GM12873 (cell line): ENCODE data around the gene SGSM1.
A peak's percentile ranks its signal among the peaks of the same experiment; 100 is the strongest.

ENCODE experiments used
- TF ChIP-seq, protein P1 (sequence below): IDR thresholded peaks from 2 replicates; pipeline ENCODE4 v1.5.1; 2012; ENCODE audit warnings: low read depth, mild to moderate bottlenecking, moderate library complexity, low read length, control low read depth; ENCODE audit not compliant: insufficient read depth; ENCODE audit errors: missing control alignments

Gene SGSM1

GRCh38 chr22:24948356-24949202 lies 142.6 kb downstream of the SGSM1 start:
- TF ChIP-seq, protein P1, sequence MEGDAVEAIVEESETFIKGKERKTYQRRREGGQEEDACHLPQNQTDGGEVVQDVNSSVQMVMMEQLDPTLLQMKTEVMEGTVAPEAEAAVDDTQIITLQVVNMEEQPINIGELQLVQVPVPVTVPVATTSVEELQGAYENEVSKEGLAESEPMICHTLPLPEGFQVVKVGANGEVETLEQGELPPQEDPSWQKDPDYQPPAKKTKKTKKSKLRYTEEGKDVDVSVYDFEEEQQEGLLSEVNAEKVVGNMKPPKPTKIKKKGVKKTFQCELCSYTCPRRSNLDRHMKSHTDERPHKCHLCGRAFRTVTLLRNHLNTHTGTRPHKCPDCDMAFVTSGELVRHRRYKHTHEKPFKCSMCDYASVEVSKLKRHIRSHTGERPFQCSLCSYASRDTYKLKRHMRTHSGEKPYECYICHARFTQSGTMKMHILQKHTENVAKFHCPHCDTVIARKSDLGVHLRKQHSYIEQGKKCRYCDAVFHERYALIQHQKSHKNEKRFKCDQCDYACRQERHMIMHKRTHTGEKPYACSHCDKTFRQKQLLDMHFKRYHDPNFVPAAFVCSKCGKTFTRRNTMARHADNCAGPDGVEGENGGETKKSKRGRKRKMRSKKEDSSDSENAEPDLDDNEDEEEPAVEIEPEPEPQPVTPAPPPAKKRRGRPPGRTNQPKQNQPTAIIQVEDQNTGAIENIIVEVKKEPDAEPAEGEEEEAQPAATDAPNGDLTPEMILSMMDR, result no peak

DNA sequence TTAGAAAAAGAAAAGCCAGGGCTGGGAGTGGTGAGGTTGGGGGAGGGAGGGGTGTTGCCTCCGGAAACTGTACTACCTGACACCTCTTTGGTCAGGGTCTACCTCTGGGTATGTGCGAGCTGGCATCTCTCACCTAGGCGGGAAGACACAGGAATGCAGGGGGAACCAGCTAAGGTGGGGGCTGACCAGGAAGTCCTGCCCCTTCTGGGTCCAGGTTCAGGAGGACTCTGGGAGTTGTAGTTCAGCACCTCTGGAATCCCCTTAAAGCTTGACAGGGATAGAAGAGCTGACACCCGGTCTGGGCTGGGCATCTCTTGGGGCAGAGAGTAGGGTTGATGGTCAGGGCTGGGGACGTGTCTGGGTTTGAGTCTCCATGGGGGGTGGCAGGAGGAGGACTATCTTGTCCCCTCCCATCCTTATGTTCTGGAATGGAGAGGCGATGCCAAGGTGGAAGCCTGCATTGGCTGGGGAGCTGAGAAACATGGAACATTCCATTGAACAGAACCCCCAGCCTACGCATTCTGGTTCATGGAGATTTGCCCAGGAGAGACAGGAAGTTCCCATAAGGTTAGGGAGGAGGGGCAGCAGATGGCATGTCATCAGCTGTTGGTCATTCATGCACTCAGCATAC lies 144.4 kb downstream of the SGSM1 start:
- TF ChIP-seq, protein P1, result no peak

GRCh38 chr22:24951942-24952836 lies 146.2 kb downstream of the SGSM1 start, which contains the start of gene KIAA1671:
Gene KIAA1671, plus strand, starts transcription at chr22:24952716. Its CDS starts 75,284 bp downstream, at chr22:25028000.
- TF ChIP-seq, protein P1, result peak; percentile 94

- TF ChIP-seq, protein P1, result no peak
Observed at GRCh38 chr22:24952837-24953383, 146.9 kb downstream of the SGSM1 start.

DNA sequence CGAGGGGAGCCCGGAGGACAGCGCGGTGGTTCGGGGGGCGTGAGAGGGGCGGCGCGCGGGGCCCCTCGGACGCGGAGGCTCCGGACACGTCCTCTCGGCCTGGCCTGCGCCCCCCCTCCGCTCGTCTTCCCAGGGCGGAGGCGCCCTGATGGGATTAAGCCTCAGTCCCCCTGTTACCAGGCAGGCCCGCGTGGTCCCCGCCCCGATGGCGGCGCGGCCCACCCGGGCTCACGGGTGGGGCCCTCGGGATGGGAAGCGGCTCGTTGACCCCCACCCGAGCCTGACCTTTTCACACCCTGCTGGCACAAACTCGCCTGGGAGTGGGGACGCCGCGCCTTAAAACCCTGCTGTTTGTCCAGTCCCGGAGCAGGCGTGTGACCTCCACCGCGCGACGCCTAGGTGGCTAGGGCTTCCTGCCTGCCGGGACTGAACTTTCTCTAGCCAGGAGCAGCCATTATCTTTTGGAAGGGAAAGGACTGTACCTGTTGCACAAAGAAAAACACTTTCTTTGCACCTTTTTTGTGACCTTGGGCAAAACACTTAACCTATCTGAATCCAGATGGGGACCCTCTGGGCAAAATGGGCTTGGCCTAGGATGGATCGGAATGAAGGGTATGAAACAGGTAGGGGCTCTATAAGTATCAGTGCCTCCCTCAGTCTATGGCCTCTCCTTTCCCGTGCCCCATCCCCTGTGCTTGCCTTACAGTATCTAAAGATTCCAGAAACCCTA lies 147.5 kb downstream of the SGSM1 start:
- TF ChIP-seq, protein P1, result no peak

GRCh38 chr22:24954114-24954463 lies 148.1 kb downstream of the SGSM1 start:
- TF ChIP-seq, protein P1, result no peak
